Neural crest cell (in vitro differentiated cells): Measurements from ENCODE around the gene GOLGA8B. TPM values are rescaled to one million over a fixed set of nuclear protein-coding genes. Genes with fewer than 3 reads are reported as not detected.
"Not testable (repeated sequence)": the region's sequence is repeated elsewhere in the genome, so short reads cannot be mapped to it uniquely, and the experiment has no call there.

Experiments
- DNase-seq: peaks from one replicate; pipeline ENCODE4 v3.0.0; 2021; ENCODE audit warnings: low read depth, mixed read lengths, low spot score
- H3K27ac Mint-ChIP-seq: one replicate; pipeline ENCODE4 v1.8.0; 2021; ENCODE audit warnings: mild to moderate bottlenecking, mixed read lengths; ENCODE audit not compliant: unreplicated experiment
- H3K27me3 Mint-ChIP-seq: 2 replicates; pipeline ENCODE4 v1.8.0; 2021; ENCODE audit warnings: low read depth, mild to moderate bottlenecking, mixed read lengths
- H3K36me3 Mint-ChIP-seq: 2 replicates; pipeline ENCODE4 v1.8.0; 2021; ENCODE audit warnings: low read depth, mild to moderate bottlenecking, mixed read lengths
- H3K4me1 Mint-ChIP-seq: 2 replicates; pipeline ENCODE4 v1.8.0; 2021; ENCODE audit warnings: mixed read lengths
- H3K4me3 Mint-ChIP-seq: one replicate; pipeline ENCODE4 v1.8.0; 2021; ENCODE audit warnings: mild to moderate bottlenecking, mixed read lengths
- H3K9me3 Mint-ChIP-seq: 2 replicates; pipeline ENCODE4 v1.8.0; 2021; ENCODE audit warnings: mixed read lengths
- total RNA-seq: library from RNA; stranded (reverse); gene quantifications from 2 replicates; pipeline ENCODE4 v1.2.1, GENCODE V29; 2021

Gene GOLGA8B
- total RNA-seq, 1 donor from 2014 or later = 45.9 TPM

GRCh38 chr15:34569670-34570396, 13.6 kb downstream of the GOLGA8B start:
- H3K4me1 Mint-ChIP-seq, H3K9me3 Mint-ChIP-seq, H3K27me3 Mint-ChIP-seq, DNase-seq, H3K36me3 Mint-ChIP-seq, H3K4me3 Mint-ChIP-seq, H3K27ac Mint-ChIP-seq: not testable (repeated sequence)

GRCh38 chr15:34567174-34567573, 16.3 kb downstream of the GOLGA8B start:
- not testable (repeated sequence) for H3K4me3 Mint-ChIP-seq, DNase-seq, H3K9me3 Mint-ChIP-seq, H3K27ac Mint-ChIP-seq, H3K27me3 Mint-ChIP-seq, H3K36me3 Mint-ChIP-seq, H3K4me1 Mint-ChIP-seq

GRCh38 chr15:34564711-34565110, 18.7 kb downstream of the GOLGA8B start:
- H3K36me3 Mint-ChIP-seq, H3K4me3 Mint-ChIP-seq: not testable (repeated sequence)

GRCh38 chr15:34560814-34561213, 22.6 kb downstream of the GOLGA8B start:
- H3K4me3 Mint-ChIP-seq, H3K27me3 Mint-ChIP-seq, DNase-seq, H3K4me1 Mint-ChIP-seq, H3K27ac Mint-ChIP-seq, H3K36me3 Mint-ChIP-seq, H3K9me3 Mint-ChIP-seq: not testable (repeated sequence)

More at GRCh38 chr15:34564711-34565110, 18.7 kb downstream of the GOLGA8B start:
- H3K27me3 Mint-ChIP-seq, DNase-seq, H3K27ac Mint-ChIP-seq, H3K4me1 Mint-ChIP-seq, H3K9me3 Mint-ChIP-seq: not testable (repeated sequence)

GRCh38 chr15:34559764-34560163, 23.7 kb downstream of the GOLGA8B start:
- H3K4me3 Mint-ChIP-seq, H3K27me3 Mint-ChIP-seq, H3K4me1 Mint-ChIP-seq, H3K36me3 Mint-ChIP-seq, H3K9me3 Mint-ChIP-seq, H3K27ac Mint-ChIP-seq, DNase-seq: not testable (repeated sequence)

GRCh38 chr15:34555162-34555561, 28.3 kb downstream of the GOLGA8B start:
- not testable (repeated sequence) for H3K9me3 Mint-ChIP-seq, H3K27me3 Mint-ChIP-seq, H3K4me3 Mint-ChIP-seq

GRCh38 chr15:34554716-34555115, 28.7 kb downstream of the GOLGA8B start:
- not testable (repeated sequence) for H3K36me3 Mint-ChIP-seq, H3K4me3 Mint-ChIP-seq, H3K4me1 Mint-ChIP-seq, H3K27ac Mint-ChIP-seq, H3K9me3 Mint-ChIP-seq, H3K27me3 Mint-ChIP-seq, DNase-seq

More at GRCh38 chr15:34555162-34555561, 28.3 kb downstream of the GOLGA8B start:
- not testable (repeated sequence) for DNase-seq, H3K36me3 Mint-ChIP-seq, H3K4me1 Mint-ChIP-seq, H3K27ac Mint-ChIP-seq

- not testable (repeated sequence) for DNase-seq
Measured at GRCh38 chr15:34554126-34554525, 29.3 kb downstream of the GOLGA8B start.

GRCh38 chr15:34550129-34550528, 33.3 kb downstream of the GOLGA8B start:
- H3K27ac Mint-ChIP-seq, DNase-seq, H3K4me3 Mint-ChIP-seq, H3K9me3 Mint-ChIP-seq, H3K27me3 Mint-ChIP-seq, H3K4me1 Mint-ChIP-seq, H3K36me3 Mint-ChIP-seq: not testable (repeated sequence)

More at GRCh38 chr15:34554126-34554525, 29.3 kb downstream of the GOLGA8B start:
- H3K9me3 Mint-ChIP-seq, H3K4me1 Mint-ChIP-seq, H3K27ac Mint-ChIP-seq, H3K36me3 Mint-ChIP-seq, H3K27me3 Mint-ChIP-seq, H3K4me3 Mint-ChIP-seq: not testable (repeated sequence)

GRCh38 chr15:34549381-34549809, 34.1 kb downstream of the GOLGA8B start:
- H3K4me3 Mint-ChIP-seq, DNase-seq: not testable (repeated sequence)

GRCh38 chr15:34543860-34544649, 39.4 kb downstream of the GOLGA8B start:
- H3K4me1 Mint-ChIP-seq, DNase-seq, H3K27me3 Mint-ChIP-seq, H3K4me3 Mint-ChIP-seq, H3K9me3 Mint-ChIP-seq, H3K36me3 Mint-ChIP-seq, H3K27ac Mint-ChIP-seq: not testable (repeated sequence)

More at GRCh38 chr15:34549381-34549809, 34.1 kb downstream of the GOLGA8B start:
- H3K4me1 Mint-ChIP-seq, H3K27ac Mint-ChIP-seq, H3K36me3 Mint-ChIP-seq, H3K27me3 Mint-ChIP-seq, H3K9me3 Mint-ChIP-seq: not testable (repeated sequence)

- H3K36me3 Mint-ChIP-seq, H3K9me3 Mint-ChIP-seq, H3K4me1 Mint-ChIP-seq, DNase-seq, H3K27me3 Mint-ChIP-seq, H3K27ac Mint-ChIP-seq, H3K4me3 Mint-ChIP-seq: not testable (repeated sequence)
Measured at GRCh38 chr15:34535857-34536256, 47.6 kb downstream of the GOLGA8B start.
